B cell (primary cell): ENCODE data around the gene RNGTT. TPM values are rescaled to one million over a fixed set of nuclear protein-coding genes. Genes with fewer than 3 reads are reported as not detected.

ENCODE experiments used
- ATAC-seq: fragments of 200-7000 bp; cut with Tn5 transposase; one replicate; pipeline ENCODE4 v1.10.0; 2021; ENCODE audit warnings: low read depth, mild to moderate bottlenecking, moderate number of reproducible peaks, moderate library complexity
- CTCF ChIA-PET: fragments of 350-600 bp; sonication (Branson Sonifier 250); formaldehyde crosslinking; loops from one replicate; lab custom pipeline; 2021; ENCODE audit warnings: antibody characterized with exemption, inconsistent platforms; lab: Charles Lee
- POLR2A ChIA-PET: fragments of 350-600 bp; sonication (Branson Sonifier 250); formaldehyde crosslinking; loops from one replicate; lab custom pipeline; 2021; ENCODE audit warnings: antibody characterized with exemption; lab: Charles Lee
- DNase-seq: peaks from one replicate; pipeline ENCODE4 v3.0.0; 2013
- H2AFZ ChIP-seq: 2 replicates; pipeline ENCODE4 v1.6.1; 2012; ENCODE audit warnings: mild to moderate bottlenecking, low read depth, low read length; ENCODE audit not compliant: insufficient read depth, poor library complexity, severe bottlenecking
- H3K27ac ChIP-seq, 2 donors: 1 replicate in 1 of 2; 2 replicates in 1 of 2; pipeline ENCODE4 v1.5.1; 2012 to 2013; ENCODE audit warnings: low read length in 2 of 2, mild to moderate bottlenecking in 2 of 2, moderate library complexity in 1 of 2
- H3K27me3 ChIP-seq, 4 experiments: fragments of 200-600 bp in 1 of 4; sonication (generic) in 1 of 4; replicated peaks in 1 of 4; 1 replicate in 2 of 4; 2 replicates in 2 of 4; pipeline versions ENCODE4 v1.6.1 to v1.7.0; 2013 to 2016; ENCODE audit warnings: low read length in 3 of 4, mild to moderate bottlenecking in 2 of 4, mixed read lengths in 1 of 4, moderate library complexity in 1 of 4; ENCODE audit not compliant: insufficient read depth in 4 of 4, control insufficient read depth in 3 of 4; ENCODE audit errors: control extremely low read depth in 1 of 4
- H3K36me3 ChIP-seq, 2 experiments: replicated peaks in 1 of 2; 1 replicate in 1 of 2; 2 replicates in 1 of 2; pipeline versions ENCODE4 v1.6.1 to v1.7.1; 2013; ENCODE audit warnings: low read length in 1 of 2; ENCODE audit not compliant: insufficient read depth in 2 of 2, control insufficient read depth in 1 of 2; ENCODE audit errors: control extremely low read depth in 1 of 2, extremely low read depth in 1 of 2
- H3K4me1 ChIP-seq, 2 donors: fragments of 200-600 bp in 1 of 2; sonication (generic) in 1 of 2; 1 replicate in 1 of 2; 2 replicates in 1 of 2; pipeline versions ENCODE4 v1.5.1 to v1.6.1; 2013 to 2017; ENCODE audit warnings: low read length in 2 of 2; ENCODE audit not compliant: control insufficient read depth in 2 of 2, insufficient read depth in 2 of 2
- H3K4me2 ChIP-seq: replicated peaks from 2 replicates; pipeline ENCODE3; 2012; ENCODE audit warnings: mild to moderate bottlenecking, low read depth, low read length; ENCODE audit not compliant: poor library complexity, severe bottlenecking
- H3K4me3 ChIP-seq, 5 experiments: fragments of 200-600 bp in 1 of 5; sonication (generic) in 1 of 5; 1 replicate in 3 of 5; 2 replicates in 2 of 5; pipeline versions ENCODE4 v1.5.1 to v1.7.0; 2011 to 2016; ENCODE audit warnings: low read length in 4 of 5, mild to moderate bottlenecking in 4 of 5, low read depth in 2 of 5, control low read depth in 1 of 5, moderate library complexity in 1 of 5; ENCODE audit not compliant: insufficient read depth in 1 of 5; ENCODE audit errors: control extremely low read depth in 1 of 5, extremely low read depth in 1 of 5
- H3K79me2 ChIP-seq: fragments of 200-600 bp; sonication (generic); one replicate; pipeline ENCODE4 v1.6.0; 2016; ENCODE audit warnings: low read length; ENCODE audit not compliant: control insufficient read depth, insufficient read depth
- H3K9ac ChIP-seq: fragments of 200-600 bp; sonication (generic); 2 replicates; pipeline ENCODE4 v1.6.1; 2017; ENCODE audit warnings: mild to moderate bottlenecking, low read length, moderate library complexity
- H3K9me3 ChIP-seq, 3 donors: one replicate each; pipeline versions ENCODE4 v1.6.1 to v1.7.1; 2013; ENCODE audit warnings: low read length in 2 of 3; ENCODE audit not compliant: control insufficient read depth in 2 of 3, insufficient read depth in 1 of 3; ENCODE audit errors: control extremely low read depth in 1 of 3
- H4K20me1 ChIP-seq: 2 replicates; pipeline ENCODE4 v1.6.0; 2012; ENCODE audit warnings: mild to moderate bottlenecking, low read length; ENCODE audit not compliant: insufficient read depth, control insufficient read depth, poor library complexity, severe bottlenecking
- H3K27ac Mint-ChIP-seq: one replicate; pipeline ENCODE4 v1.8.0; 2021; ENCODE audit warnings: mixed read lengths
- H3K27me3 Mint-ChIP-seq: one replicate; pipeline ENCODE4 v1.8.0; 2021; ENCODE audit warnings: mixed read lengths
- H3K4me1 Mint-ChIP-seq: one replicate; pipeline ENCODE4 v1.8.0; 2021; ENCODE audit warnings: mixed read lengths
- H3K4me3 Mint-ChIP-seq: one replicate; pipeline ENCODE4 v1.8.0; 2021; ENCODE audit warnings: mixed read lengths
- H3K9me3 Mint-ChIP-seq: one replicate; pipeline ENCODE4 v1.8.0; 2022; ENCODE audit warnings: mixed read lengths; ENCODE audit not compliant: insufficient read depth
- EZH2 ChIP-seq: IDR thresholded peaks from 2 replicates; pipeline ENCODE4 v1.6.1; 2012; ENCODE audit warnings: borderline replicate concordance, low read depth, mild to moderate bottlenecking, moderate library complexity, low read length; ENCODE audit not compliant: insufficient read depth, poor library complexity, severe bottlenecking
- WGBS: methylation state at CpG from one replicate; pipeline ENCODE4 v1.1.5; 2013; ENCODE audit warnings: missing lambda C conversion rate; ENCODE audit not compliant: insufficient coverage; 5-methylcytosine and 5-hydroxymethylcytosine counted together
- intact Hi-C: fragments of 100-400 bp; cut with micrococcal nuclease; formaldehyde crosslinking; loops from one replicate; pipeline ENCODE4 v1.10.0; 2022
- polyA plus RNA-seq: library from polyadenylated mRNA; depleted of rRNA; stranded (reverse); fragments of >200 nt; gene quantifications from 2 replicates; pipeline ENCODE4 v1.2.3, GENCODE V29; 2012
- total RNA-seq, 2 donors: library from RNA; stranded (reverse); fragments of 120-200 nt in 1 of 2; gene quantifications; 1 replicate in 1 of 2; 2 replicates in 1 of 2; pipeline versions ENCODE4 v1.2.3 to v1.2.4, GENCODE V29; 2013 to 2022
- TF ChIP-seq, protein P1 (sequence below): fragments of 200-600 bp; IDR thresholded peaks from one replicate; pipeline ENCODE4 v1.8.0; 2022; ENCODE audit warnings: antibody characterized with exemption, mild to moderate bottlenecking

The RNGTT gene
- total and polyA plus RNA-seq, 2 donors (not counting 1 experiment from before 2014, with no cell fraction given), result 10.8 to 29.1 TPM

DNA sequence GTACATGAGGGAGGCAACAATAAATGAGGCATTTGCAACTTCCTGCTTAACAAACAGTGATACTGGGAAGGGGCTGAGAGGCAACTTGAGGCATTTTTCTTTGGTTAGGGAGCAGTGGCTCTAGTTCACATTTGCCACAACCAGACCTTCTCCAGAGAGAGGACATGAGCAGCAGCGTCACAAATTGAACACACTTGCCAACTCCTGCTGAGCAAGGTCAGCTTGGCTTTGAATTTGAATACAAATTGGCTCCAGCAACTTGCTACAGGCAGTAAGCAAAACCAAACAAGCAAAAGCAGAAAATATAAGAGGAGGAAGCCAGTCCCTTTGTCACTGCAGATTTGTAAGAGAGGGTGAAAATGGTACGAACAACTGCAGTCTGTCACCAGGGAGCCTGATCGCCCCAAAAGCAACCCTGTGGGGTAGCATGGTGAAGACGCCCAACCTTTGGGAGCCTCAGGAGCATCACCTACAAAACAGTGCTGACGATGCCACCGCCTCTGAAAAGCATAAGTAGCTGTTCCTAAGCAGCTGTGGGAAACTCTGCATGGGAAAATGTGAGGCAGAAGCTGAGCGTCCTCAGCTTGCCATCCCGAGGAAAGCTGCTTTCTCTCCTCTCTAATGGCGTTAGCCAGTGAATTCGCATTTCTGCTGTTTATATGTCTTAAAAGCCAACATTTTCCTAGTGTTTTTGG is 378.7 kb downstream of the RNGTT start:
- H3K79me2 ChIP-seq, result no peaks in the 10 kb centered on the region
- no peaks in the 10 kb centered on the region for H3K4me1 Mint-ChIP-seq
- H3K27ac Mint-ChIP-seq, result no peak overlapping the region
- H3K9me3 Mint-ChIP-seq, result no peaks in the 10 kb centered on the region
- H3K27me3 Mint-ChIP-seq, result peaks cover 13% of the 10 kb centered on the region
- H3K4me1 ChIP-seq, result no peaks in the 10 kb centered on the region
- H4K20me1 ChIP-seq, result no peaks in the 10 kb centered on the region
- no peak overlapping the region for H3K9ac ChIP-seq
- WGBS, result 84% methylated on average over 10 of the region's 10 CpGs
- H3K4me3 ChIP-seq, result no peak overlapping the region
- no peak overlapping the region for H3K27ac ChIP-seq
- no peak overlapping the region for H3K4me2 ChIP-seq
- no peaks in the 10 kb centered on the region for H3K36me3 ChIP-seq
- CTCF ChIA-PET, result no interaction called here
- ATAC-seq, result no peak
- H3K9me3 ChIP-seq, result peaks cover 6 to 19% (median 17%) of the 10 kb centered on the region in 3 donors
- no peak for TF ChIP-seq EZH2
- TF ChIP-seq, protein P1, sequence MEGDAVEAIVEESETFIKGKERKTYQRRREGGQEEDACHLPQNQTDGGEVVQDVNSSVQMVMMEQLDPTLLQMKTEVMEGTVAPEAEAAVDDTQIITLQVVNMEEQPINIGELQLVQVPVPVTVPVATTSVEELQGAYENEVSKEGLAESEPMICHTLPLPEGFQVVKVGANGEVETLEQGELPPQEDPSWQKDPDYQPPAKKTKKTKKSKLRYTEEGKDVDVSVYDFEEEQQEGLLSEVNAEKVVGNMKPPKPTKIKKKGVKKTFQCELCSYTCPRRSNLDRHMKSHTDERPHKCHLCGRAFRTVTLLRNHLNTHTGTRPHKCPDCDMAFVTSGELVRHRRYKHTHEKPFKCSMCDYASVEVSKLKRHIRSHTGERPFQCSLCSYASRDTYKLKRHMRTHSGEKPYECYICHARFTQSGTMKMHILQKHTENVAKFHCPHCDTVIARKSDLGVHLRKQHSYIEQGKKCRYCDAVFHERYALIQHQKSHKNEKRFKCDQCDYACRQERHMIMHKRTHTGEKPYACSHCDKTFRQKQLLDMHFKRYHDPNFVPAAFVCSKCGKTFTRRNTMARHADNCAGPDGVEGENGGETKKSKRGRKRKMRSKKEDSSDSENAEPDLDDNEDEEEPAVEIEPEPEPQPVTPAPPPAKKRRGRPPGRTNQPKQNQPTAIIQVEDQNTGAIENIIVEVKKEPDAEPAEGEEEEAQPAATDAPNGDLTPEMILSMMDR, result no peak
- POLR2A ChIA-PET, result no interaction called here
- H3K4me3 Mint-ChIP-seq, result no peak overlapping the region
- peak overlapping the region; percentile 2 for H2AFZ ChIP-seq
- no peak for DNase-seq
- intact Hi-C loops, result no loop called here
- H3K27me3 ChIP-seq, result peaks cover 0 to 3% (median 0%) of the 10 kb centered on the region in 4 experiments

DNA sequence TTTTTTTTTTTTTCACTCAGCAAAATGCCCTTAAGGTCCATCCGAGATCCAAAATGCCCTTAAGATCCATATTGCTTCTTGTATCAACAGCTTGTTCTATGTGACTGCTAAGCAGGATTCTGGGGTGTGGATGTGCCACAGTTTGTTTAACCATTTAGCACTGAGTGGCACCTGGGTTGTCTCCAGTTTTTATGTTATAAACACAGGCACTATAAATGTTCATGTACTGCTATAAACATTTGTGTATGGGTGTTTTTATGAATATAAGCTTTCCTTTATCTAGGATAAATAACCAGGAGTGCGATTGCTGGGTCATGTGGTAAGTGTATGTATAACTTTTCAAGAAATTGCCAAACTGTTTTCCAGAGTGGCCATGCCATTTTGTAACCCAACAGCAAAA is 386.0 kb downstream of the RNGTT start:
- Histone ChIP-seq H3K4me3 (no peak overlapping the region), H2AFZ (no peak overlapping the region), H3K36me3 (no peaks in the 10 kb centered on the region), H3K27me3 (no peaks in the 10 kb centered on the region), H3K27ac (no peak overlapping the region), H3K9me3 (peaks cover 1 to 7% (median 6%) of the 10 kb centered on the region in 3 donors), H3K4me2 (no peak overlapping the region), H4K20me1 (no peaks in the 10 kb centered on the region), H3K9ac (no peak overlapping the region), H3K79me2 (no peaks in the 10 kb centered on the region), H3K4me1 (no peaks in the 10 kb centered on the region)
- H3K27ac Mint-ChIP-seq, result no peak overlapping the region
- no peaks in the 10 kb centered on the region for H3K4me1 Mint-ChIP-seq
- ChIA-PET POLR2A (no interaction called here), CTCF (no interaction called here)
- no peak overlapping the region for H3K4me3 Mint-ChIP-seq
- no peaks in the 10 kb centered on the region for H3K9me3 Mint-ChIP-seq
- no peaks in the 10 kb centered on the region for H3K27me3 Mint-ChIP-seq
- TF ChIP-seq, protein P1, result no peak
- no peak for TF ChIP-seq EZH2
- ATAC-seq, result no peak
- intact Hi-C loops, result no loop called here
- DNase-seq, result no peak
- no CpG with 5 or more reads among the region's 2 CpGs for WGBS
